ENCODE measurements around the gene ARHGEF3. TPM values are rescaled to one million over a fixed set of nuclear protein-coding genes. Genes with fewer than 3 reads are reported as not detected.

ARHGEF3 gene
- total RNA-seq, 1 donor from 2014 or later: 10.8 TPM

DNA sequence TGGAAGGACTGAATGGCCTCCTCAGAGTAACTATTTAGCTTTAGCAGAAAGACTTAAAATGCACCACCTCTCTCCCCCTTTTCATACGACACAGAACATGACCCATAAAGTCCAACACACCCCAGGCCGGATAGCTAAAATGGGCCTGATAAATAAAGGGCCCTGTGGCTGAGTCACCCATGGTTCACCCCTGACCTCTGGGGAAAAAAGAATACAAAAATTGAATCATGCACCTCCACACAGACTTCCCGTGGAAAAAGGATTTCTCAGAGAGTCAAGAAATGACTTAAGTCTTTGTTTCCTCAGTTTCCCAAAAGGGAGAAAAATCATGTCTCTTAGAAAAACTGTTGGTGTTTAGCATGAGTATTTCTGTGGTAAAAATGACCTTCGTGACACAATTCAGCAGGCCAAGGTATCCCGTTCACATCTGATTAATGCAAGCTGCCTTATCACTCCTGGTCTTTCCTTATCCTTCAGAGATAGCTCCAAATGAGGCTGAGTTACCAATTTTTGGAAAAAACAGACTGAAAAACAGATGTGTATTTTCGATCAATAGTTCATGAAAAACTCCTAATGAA, 34.0 kb upstream of the ARHGEF3 start:
- H3K36me3 Mint-ChIP-seq (ENCODE audit: unreplicated experiment): no peaks in the 10 kb centered on the region
- no peak overlapping the region for H3K4me3 Mint-ChIP-seq (ENCODE audit: unreplicated experiment)
- H3K4me1 Mint-ChIP-seq (ENCODE audit: low read depth, unreplicated experiment): peaks cover 17% of the 10 kb centered on the region
- no peak for DNase-seq
- no peak overlapping the region for H3K27ac Mint-ChIP-seq (ENCODE audit: unreplicated experiment)
- H3K27me3 Mint-ChIP-seq (ENCODE audit: unreplicated experiment): no peaks in the 10 kb centered on the region
- TF ChIP-seq, protein P1, sequence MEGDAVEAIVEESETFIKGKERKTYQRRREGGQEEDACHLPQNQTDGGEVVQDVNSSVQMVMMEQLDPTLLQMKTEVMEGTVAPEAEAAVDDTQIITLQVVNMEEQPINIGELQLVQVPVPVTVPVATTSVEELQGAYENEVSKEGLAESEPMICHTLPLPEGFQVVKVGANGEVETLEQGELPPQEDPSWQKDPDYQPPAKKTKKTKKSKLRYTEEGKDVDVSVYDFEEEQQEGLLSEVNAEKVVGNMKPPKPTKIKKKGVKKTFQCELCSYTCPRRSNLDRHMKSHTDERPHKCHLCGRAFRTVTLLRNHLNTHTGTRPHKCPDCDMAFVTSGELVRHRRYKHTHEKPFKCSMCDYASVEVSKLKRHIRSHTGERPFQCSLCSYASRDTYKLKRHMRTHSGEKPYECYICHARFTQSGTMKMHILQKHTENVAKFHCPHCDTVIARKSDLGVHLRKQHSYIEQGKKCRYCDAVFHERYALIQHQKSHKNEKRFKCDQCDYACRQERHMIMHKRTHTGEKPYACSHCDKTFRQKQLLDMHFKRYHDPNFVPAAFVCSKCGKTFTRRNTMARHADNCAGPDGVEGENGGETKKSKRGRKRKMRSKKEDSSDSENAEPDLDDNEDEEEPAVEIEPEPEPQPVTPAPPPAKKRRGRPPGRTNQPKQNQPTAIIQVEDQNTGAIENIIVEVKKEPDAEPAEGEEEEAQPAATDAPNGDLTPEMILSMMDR (IDR thresholded peaks at IDR 0.05; ENCODE audit: partially characterized antibody, unreplicated experiment): no peak
- H3K9me3 Mint-ChIP-seq (ENCODE audit: unreplicated experiment): no peaks in the 10 kb centered on the region

GRCh38 chr3:56833536-56833935, 31.8 kb upstream of the ARHGEF3 start:
- Mint-ChIP-seq H3K4me1 (ENCODE audit: low read depth, unreplicated experiment) (peaks cover 9% of the 10 kb centered on the region), H3K4me3 (ENCODE audit: unreplicated experiment) (no peak overlapping the region), H3K36me3 (ENCODE audit: unreplicated experiment) (no peaks in the 10 kb centered on the region), H3K27ac (ENCODE audit: unreplicated experiment) (no peak overlapping the region), H3K27me3 (ENCODE audit: unreplicated experiment) (no peaks in the 10 kb centered on the region), H3K9me3 (ENCODE audit: unreplicated experiment) (no peaks in the 10 kb centered on the region)
- DNase-seq: no peak
- TF ChIP-seq, protein P1 (IDR thresholded peaks at IDR 0.05; ENCODE audit: partially characterized antibody, unreplicated experiment): no peak

GRCh38 chr3:56833022-56833421, 31.3 kb upstream of the ARHGEF3 start:
- H3K4me3 Mint-ChIP-seq (ENCODE audit: unreplicated experiment): no peak overlapping the region
- no peak overlapping the region for H3K27ac Mint-ChIP-seq (ENCODE audit: unreplicated experiment)
- TF ChIP-seq, protein P1 (IDR thresholded peaks at IDR 0.05; ENCODE audit: partially characterized antibody, unreplicated experiment): no peak
- H3K9me3 Mint-ChIP-seq (ENCODE audit: unreplicated experiment): no peaks in the 10 kb centered on the region
- DNase-seq: no peak
- peaks cover 6% of the 10 kb centered on the region for H3K4me1 Mint-ChIP-seq (ENCODE audit: low read depth, unreplicated experiment)
- no peaks in the 10 kb centered on the region for H3K36me3 Mint-ChIP-seq (ENCODE audit: unreplicated experiment)
- H3K27me3 Mint-ChIP-seq (ENCODE audit: unreplicated experiment): no peaks in the 10 kb centered on the region

DNA sequence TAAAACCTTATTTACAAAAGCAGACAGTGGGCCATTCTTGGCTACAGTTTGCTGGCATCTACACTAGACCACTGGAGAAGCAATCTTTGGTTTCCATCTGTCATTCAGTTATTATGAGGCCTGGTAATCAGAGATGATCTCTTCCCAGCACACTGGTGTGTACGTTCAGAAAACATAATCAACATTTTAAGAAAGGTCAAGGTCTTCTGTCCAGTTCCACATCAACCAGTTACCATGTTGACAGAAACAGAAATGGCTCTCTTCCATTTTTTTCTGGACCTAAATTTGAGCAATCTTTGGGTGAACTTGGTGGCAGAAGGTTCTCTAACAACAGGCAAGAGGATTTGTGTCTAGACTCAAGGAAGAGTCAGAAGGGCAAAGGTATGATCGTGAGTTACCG, 29.8 kb upstream of the ARHGEF3 start:
- TF ChIP-seq, protein P1 (IDR thresholded peaks at IDR 0.05; ENCODE audit: partially characterized antibody, unreplicated experiment): no peak
- Mint-ChIP-seq H3K9me3 (ENCODE audit: unreplicated experiment) (no peaks in the 10 kb centered on the region), H3K4me3 (ENCODE audit: unreplicated experiment) (no peak overlapping the region), H3K4me1 (ENCODE audit: low read depth, unreplicated experiment) (peaks cover 6% of the 10 kb centered on the region), H3K36me3 (ENCODE audit: unreplicated experiment) (no peaks in the 10 kb centered on the region), H3K27me3 (ENCODE audit: unreplicated experiment) (no peaks in the 10 kb centered on the region), H3K27ac (ENCODE audit: unreplicated experiment) (no peak overlapping the region)
- no peak for DNase-seq

- DNase-seq: no peak
- no peak overlapping the region for H3K4me3 Mint-ChIP-seq (ENCODE audit: unreplicated experiment)
- no peak overlapping the region for H3K27ac Mint-ChIP-seq (ENCODE audit: unreplicated experiment)
- no peaks in the 10 kb centered on the region for H3K27me3 Mint-ChIP-seq (ENCODE audit: unreplicated experiment)
- no peaks in the 10 kb centered on the region for H3K36me3 Mint-ChIP-seq (ENCODE audit: unreplicated experiment)
- H3K4me1 Mint-ChIP-seq (ENCODE audit: low read depth, unreplicated experiment): peaks cover 6% of the 10 kb centered on the region
- TF ChIP-seq, protein P1 (IDR thresholded peaks at IDR 0.05; ENCODE audit: partially characterized antibody, unreplicated experiment): no peak
- H3K9me3 Mint-ChIP-seq (ENCODE audit: unreplicated experiment): no peaks in the 10 kb centered on the region
Observed at GRCh38 chr3:56830884-56831283, 29.1 kb upstream of the ARHGEF3 start.

Data from glutamatergic neuron (in vitro differentiated cells).